ENCODE results near the gene HSD17B1.
"Not testable (repeated sequence)": the region's sequence is repeated elsewhere in the genome, so short reads cannot be mapped to it uniquely, and the experiment has no call there.

The HSD17B1 gene

DNA sequence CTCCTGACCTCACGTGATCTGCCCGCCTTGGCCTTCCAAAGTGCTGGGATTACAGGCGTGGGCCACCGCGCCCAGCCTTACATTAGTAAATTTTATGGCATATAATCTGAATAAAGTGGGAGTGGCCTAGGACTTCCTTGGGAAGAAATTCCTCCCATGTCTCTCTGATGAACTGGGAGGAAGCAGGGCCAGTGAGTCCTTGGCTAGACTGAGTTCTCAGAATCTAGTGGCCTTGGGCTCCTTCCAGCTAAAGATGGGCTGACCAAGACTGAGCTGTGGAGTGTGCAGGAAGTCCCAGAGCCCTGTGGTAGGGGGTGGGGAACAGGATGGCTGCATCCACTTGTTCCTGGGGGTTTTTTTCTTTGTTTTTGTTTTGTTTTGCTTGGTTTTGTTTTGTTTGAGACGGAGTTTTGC lies 26.7 kb upstream of the HSD17B1 start:
- no peak for DNase-seq

DNA sequence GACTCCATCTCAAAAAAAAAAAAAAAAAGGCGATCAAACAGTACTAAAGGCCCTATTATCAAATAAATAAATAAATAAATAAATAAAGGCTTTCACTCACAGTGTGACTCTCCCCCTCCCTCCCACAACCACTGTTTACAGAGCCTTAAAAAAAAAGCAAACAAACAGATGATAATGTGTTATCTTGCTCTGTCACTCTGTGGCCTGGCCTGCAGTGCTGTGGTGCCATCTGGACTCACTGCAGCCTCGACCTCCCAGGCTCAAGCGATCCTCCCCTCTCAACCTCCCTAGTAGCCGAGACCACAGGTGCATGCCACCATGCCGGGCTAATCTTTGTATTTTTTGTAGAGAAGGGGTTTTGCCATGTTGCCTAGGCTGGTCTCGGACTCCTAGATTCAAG lies 24.8 kb upstream of the HSD17B1 start:
- no peak for DNase-seq

DNA sequence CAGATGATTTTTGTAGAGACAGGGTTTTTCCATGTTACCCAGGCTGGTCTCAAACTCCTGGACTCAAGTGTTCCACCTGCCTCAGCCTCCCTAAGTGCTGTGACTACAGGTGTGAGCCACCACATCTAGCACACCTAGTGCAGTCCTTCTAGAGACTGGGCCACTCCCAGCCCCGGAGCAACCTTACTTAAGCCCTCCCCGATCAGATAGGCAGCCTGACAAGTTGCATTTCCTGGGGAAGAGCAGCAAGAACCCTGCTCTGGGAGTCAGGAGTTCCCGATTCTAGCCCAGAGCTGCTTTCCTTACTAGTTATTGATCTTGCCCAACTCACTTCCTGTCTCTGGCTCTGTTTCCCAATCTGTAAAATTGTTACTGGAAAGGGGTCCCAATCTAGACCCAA lies 23.7 kb upstream of the HSD17B1 start:
- no peak for DNase-seq

DNA sequence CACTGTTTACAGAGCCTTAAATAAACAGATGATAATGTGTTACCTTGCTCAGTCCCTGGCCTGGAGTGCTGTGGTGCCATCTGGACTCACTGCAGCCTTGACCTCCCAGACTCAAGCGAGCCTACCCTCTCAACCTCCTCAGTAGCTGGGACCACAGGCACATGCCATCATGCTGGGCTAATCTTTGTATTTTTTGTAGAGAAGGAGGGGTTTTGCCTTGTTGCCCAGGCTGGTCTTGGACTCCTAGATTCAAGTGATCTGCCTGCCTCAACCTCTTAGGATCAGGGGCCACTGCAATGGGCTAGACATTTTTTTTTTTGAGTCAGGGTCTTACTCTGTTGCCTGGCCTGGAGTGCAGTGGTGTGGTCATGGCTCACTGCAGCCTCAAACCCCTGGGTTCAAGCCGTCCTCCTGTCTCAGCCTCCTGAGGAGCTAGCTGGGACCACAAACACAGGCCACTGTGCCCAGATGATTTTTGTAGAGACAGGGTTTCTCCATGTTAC lies 21.7 kb upstream of the HSD17B1 start:
- DNase-seq = no peak

DNA sequence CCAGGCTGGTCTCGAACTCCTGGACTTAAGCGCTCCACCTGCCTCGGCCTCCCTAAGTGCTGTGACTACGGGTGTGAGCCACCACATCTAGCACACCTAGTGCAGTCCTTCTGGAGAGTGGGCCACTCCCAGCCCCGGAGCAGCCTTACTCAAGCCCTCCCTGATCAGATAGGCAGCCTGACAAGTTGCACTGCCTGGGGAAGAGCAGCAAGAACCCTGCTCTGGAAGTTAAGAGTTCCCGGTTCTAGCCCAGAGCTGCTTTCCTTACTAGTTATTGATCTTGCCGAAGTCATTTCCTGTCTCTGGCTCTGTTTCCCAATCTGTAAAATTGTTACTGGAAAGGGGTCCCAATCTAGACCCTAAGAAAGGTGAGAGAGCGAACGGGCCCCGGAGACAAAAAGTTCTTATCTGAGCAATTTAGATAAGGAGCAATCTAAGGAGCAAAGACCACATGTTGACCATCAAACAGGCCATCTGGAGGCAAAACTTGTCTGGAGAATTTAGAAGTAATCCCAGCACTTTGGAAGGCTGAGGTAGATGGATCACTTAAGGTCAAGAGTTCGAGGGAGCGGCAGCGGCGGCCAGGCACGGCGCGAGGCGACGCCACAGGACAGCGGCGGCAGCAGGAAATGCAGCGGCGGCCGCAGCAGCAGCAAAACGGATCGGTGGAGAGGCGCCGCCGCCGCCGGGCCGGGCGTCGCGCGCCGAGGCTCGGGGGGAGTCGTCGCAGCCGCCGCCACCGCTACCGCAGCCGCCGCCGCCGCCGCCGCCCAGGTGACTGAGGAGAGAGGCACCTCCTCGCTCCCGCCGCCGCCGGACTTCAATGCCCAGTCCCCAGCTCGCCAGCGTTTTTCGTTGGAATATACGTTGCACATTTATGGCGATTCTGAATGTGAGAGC lies 21.0 kb upstream of the HSD17B1 start:
- DNase-seq = peak; percentile 40

DNA sequence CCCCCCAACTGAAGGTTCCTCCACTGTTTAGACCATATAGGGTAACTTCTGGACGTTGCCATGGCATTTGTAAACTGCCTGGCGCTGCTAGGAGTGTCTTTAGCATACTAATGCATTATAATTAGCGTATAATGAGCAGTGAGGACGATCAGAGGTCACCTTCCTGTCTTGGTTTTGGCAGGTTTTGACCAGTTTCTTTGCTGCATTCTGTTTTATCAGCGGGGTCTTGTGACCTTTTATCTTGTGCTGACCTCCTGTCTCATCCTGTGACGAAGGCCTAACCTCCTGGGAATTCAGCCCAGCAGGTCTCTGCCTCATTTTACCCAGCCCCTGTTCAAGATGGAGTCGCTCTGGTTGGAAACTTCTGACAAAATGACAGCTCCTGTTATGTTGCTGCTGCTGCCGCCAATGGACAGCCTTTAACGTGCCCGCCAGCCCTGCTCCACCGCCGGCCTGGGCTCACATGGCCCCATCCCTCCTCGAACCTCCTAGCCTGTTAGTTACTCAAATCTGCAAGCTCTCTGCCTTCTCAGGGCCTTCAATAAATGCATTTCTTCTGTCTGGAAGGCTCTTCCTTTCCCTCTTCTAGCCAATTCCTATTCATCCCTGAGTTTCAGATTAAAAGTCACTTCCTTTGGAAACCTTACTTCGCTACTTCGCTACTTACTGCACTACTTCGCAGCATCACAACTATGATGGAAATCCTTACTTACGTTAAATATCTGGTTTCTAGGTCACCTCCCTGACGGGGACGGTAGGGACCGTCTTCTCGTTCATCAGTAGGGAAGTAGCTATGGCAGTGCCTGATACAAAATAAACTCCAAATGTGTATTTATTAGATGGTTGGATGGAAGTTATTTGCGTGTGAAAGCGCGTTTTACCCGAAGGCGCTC lies 17.3 kb upstream of the HSD17B1 start:
- no peak for DNase-seq

DNA sequence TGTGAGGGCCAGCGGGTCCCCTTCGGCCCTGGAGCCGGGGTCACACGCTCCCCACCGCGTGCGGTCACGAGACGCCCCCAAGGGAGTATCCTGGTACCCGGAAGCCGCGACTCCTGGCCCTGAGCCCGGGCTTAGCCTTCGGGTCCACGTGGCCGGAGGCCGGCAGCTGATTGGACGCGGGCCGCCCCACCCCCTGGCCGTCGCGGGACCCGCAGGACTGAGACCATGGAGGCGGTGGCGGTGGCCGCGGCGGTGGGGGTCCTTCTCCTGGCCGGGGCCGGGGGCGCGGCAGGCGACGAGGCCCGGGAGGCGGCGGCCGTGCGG lies 16.7 kb upstream of the HSD17B1 start, which contains the start of gene NAGLU:
TSS of gene NAGLU (plus strand) at position 194 of the 324 bp plus-strand sequence. CDS start at position 226, 32 bp downstream.
- DNase-seq = peak; percentile 74

DNA sequence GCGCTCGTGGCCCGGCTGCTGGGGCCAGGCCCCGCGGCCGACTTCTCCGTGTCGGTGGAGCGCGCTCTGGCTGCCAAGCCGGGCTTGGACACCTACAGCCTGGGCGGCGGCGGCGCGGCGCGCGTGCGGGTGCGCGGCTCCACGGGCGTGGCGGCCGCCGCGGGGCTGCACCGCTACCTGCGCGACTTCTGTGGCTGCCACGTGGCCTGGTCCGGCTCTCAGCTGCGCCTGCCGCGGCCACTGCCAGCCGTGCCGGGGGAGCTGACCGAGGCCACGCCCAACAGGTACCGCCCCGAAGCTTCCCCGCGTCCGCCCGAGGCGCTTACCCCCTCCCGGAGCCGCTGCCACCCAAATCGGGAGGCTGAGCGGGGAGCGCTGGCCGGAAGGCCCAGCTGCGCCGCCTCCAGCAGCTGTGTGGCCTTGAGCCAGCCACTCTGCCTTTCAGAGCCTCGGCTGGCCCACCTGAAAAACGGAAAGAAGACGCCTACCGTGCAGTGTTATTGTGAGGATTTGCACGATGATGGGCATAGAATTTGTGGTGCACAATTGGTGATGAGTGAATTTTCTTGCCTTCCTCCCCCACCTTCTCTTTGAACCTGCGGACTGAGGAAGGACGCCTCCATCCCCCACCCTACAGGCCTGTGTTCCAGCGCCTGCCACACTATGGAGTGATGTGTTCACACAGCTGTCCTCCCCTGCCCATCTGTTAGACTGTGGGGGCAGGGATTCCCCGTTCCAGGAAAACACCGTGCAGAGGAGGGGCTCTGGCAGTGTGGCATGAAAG lies 16.2 kb upstream of the HSD17B1 start:
- DNase-seq = peak; percentile 68

DNA sequence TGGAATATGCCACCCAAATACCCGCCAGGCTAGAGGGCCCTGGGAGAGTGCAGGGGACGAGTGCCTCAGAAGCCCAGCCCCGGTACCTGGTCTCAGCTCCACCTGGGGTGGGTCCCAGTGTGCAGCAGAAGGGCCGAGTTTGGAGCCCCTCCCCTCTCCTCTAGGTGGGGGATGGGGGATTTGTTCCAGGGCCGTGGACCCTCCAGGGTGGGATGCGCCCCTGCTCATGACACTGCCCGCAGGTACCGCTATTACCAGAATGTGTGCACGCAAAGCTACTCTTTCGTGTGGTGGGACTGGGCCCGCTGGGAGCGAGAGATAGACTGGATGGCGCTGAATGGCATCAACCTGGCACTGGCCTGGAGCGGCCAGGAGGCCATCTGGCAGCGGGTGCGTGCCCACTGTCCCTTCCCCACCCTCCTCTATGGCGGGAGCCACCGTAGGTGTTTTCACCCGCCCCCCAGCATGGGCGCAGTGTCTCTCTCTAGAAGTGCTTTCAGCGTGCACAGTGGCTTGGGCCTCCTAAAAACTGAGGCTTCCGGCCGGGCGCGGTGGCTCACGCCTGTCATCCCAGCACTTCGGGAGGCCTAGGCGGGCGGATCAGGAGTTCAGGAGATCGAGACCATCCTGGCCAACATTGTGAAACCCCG lies 15.4 kb upstream of the HSD17B1 start:
- no peak for DNase-seq

DNA sequence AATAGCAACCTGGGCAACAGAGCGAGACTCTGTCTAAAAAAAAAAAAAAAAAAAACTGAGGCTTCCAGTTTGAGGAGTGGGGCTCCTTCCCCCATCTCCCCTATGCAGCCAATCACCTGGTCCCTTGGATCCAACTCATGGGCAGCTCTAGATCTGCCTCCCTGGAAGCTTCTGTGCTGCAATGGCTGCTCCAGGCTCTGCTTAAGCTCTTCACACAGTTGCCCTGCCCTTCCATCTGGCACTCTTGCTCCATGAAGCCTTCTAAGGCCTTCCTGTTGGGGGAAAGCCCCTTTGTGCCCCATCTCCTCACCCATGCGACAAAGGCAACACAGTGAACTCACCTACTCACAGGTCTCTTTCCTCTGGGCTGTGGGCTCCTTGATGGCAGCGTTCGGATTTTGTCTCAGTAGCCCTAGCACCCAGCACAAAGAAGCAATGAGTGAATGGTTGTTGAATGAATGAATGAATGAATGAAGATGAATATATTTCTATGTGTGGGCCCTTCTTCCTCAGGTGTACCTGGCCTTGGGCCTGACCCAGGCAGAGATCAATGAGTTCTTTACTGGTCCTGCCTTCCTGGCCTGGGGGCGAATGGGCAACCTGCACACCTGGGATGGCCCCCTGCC lies 14.8 kb upstream of the HSD17B1 start:
- no peak for DNase-seq

DNA sequence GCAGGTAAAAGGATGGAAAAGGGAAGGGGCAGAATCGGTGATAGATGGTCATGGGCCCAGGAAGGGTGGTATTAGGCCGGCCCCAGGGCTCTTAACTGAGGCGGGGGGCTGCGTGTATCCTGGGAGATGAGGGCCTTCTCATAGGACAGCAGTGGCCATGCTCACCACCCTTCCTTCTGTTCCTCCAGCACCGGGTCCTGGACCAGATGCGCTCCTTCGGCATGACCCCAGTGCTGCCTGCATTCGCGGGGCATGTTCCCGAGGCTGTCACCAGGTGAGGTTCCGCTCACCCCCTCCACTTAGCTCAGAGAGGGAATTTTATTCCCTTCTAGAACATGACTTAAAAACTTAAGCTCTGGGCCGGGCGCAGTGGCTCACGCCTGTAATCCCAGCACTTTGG lies 14.2 kb upstream of the HSD17B1 start:
- no peak for DNase-seq

DNA sequence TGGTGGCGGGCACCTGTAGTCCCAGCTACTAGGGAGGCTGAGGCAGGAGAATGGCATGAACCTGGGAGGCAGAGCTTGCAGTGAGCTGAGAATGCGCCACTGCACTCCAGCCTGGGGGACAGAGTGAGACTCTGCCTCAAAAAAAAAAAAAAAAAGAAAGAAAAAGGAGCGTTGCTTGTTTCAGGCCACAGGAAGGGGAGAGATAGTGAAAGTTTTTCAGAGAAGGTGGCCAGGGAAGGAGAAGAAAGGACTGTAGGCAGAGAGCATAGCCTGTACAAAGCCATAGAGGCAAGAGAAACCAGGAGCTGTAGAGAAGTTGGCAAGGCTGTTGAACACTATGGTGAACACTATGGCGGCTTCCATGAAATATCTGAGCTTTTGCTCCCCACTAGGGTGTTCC lies 12.2 kb upstream of the HSD17B1 start:
- not testable (repeated sequence) for DNase-seq

DNA sequence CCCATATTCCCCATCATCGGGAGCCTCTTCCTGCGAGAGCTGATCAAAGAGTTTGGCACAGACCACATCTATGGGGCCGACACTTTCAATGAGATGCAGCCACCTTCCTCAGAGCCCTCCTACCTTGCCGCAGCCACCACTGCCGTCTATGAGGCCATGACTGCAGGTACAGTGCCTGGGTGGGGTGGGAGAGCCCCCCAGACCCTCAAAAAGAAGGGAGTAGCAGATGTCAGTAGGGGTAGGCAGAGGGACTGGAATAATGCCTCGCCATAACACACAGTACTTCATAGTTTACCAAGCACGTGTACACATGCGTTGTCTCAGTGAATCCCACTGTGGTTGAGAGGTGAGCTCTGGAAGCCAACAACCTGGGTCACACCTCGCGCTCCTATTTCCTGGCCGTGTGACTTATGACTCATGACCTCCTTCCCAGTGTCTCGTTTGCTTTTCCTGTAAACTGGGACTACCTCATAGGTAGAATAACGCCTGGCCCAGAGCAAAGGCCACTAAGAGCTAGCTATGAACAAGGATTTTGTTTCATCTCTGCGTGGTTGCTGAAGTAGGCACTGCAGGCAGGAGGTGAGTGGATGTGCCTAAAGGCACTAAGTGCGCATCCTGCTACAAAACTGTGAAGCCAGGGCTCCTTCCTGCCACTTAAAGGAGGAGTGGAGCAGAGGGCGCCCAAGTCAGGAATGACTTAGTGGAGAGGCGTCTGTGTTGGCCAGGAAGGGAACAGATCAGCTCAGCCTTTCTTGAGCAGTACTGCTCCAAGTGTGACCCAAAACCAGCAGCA lies 11.5 kb upstream of the HSD17B1 start:
- no peak for DNase-seq

DNA sequence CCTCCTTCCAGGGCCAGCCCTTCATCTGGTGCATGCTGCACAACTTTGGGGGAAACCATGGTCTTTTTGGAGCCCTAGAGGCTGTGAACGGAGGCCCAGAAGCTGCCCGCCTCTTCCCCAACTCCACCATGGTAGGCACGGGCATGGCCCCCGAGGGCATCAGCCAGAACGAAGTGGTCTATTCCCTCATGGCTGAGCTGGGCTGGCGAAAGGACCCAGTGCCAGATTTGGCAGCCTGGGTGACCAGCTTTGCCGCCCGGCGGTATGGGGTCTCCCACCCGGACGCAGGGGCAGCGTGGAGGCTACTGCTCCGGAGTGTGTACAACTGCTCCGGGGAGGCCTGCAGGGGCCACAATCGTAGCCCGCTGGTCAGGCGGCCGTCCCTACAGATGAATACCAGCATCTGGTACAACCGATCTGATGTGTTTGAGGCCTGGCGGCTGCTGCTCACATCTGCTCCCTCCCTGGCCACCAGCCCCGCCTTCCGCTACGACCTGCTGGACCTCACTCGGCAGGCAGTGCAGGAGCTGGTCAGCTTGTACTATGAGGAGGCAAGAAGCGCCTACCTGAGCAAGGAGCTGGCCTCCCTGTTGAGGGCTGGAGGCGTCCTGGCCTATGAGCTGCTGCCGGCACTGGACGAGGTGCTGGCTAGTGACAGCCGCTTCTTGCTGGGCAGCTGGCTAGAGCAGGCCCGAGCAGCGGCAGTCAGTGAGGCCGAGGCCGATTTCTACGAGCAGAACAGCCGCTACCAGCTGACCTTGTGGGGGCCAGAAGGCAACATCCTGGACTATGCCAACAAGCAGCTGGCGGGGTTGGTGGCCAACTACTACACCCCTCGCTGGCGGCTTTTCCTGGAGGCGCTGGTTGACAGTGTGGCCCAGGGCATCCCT lies 9.3 kb upstream of the HSD17B1 start:
- DNase-seq = no peak

DNA sequence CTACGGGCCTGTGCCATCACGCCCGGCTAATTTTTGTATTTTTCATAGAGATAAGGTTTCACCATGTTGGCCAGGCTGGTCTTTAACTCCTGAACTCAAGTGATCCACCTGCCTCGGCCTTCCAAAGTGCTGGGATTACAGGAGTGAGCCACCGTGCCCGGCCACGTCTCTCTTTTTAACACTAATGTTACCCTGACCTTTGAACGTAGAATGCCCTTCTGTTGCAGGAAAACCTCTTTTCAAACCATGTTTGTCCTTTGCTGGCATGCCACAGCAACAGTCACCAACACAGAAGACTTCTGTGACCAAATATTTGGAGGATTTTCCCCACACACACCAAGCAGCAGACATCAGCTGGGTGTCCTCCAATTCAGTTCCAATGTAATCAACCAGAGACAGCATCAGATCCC lies 7.8 kb upstream of the HSD17B1 start:
- no peak for DNase-seq

DNA sequence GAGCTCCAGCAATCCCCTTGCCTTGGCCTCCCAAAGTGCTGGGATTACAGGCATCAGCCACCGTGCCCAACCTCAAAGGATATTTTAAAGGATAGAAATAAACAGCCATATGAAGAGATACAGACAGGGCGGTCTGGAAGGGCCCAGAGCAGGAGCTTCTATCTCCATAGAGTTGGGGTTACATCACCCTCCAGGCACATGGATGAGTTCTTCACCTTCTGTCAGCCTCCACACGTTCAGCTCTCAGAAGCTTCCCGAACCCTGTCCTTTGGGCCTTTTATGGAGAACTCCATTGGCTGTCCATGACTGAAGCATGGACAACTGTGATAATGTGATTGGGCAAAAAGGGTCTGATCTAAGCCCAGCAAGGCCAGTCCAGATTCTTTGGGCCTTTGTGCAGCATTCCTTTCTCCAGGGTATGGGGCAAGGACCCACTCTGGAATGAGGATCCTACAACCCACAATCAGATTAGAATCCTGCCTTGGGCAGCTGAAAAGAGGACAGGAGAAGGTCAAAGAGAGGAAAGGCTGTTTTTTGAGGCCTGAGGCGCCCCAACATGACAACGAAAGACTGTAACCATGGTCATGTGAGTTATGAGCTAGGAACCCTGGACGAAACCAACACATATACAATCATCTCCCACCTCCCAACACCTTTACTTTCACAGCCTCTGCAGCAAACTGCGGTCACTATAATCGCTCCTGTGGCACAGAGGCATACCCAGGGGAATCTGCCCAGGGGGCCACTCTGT lies 6.8 kb upstream of the HSD17B1 start:
- DNase-seq = not testable (repeated sequence)

DNA sequence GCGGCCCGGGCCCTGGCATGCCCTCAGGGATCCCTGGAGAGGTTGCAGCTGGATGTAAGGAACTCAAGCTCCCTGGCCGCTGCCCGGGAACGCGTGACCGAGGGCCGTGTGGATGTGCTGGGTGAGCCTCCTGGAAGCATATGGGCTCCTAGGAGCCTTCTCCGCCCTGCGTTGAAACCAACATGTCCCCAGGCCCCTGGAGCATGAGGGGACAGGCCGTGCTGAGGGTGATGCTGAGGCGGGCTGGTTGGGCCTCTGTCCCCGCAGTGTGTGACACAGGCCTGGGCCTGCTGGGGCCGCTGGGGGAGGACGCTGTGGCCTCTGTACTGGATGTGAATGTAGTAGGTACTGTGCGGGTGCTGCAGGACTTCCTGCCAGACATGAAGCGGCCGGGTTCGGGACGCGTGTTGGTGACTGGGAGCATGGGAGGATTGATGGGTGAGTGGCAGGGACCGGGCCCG lies 5.7 kb upstream of the HSD17B1 start:
- no peak for DNase-seq

DNA sequence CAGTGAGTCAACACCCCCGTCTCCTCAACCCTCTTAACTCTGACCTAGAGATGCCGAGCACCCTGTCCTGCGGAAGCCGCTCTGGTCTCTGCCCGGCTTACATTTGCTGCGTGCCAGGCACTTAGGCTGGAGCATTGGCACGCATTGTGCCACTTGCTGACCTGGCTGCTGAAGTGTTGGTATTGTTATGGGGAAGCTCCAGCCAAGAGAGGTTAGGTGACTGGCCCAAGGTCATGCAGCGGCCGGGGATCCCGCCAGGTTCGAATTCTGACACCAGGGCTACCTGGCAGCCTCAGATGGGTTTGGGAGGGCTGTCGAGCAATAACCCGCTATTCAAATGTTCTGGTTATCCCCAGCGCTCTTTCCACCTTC lies 5.0 kb upstream of the HSD17B1 start:
- no peak for DNase-seq
